AG04450 (cell line): Measurements from ENCODE around the gene PSAT1. TPM values are rescaled to one million over a fixed set of nuclear protein-coding genes. Genes with fewer than 3 reads are reported as not detected.

Experiments used
- CTCF ChIA-PET: fragments of 300-600, 350-600 bp; formaldehyde crosslinking; extraction: SDS; loops from one replicate; lab custom pipeline; 2022; ENCODE audit warnings: antibody characterized with exemption, inconsistent platforms; lab: Charles Lee
- POLR2A ChIA-PET: fragments of 350-600 bp; formaldehyde crosslinking; extraction: SDS; loops from one replicate; lab custom pipeline; 2021; ENCODE audit warnings: antibody characterized with exemption, inconsistent platforms; lab: Yijun Ruan, JAX
- DNase-seq: peaks from one replicate; pipeline ENCODE4 v3.0.0-alpha.2; 2011; ENCODE audit warnings: low read depth, low spot score
- H3K27ac ChIP-seq: one replicate; pipeline ENCODE4 v1.5.1; 2012; ENCODE audit warnings: low read depth, low read length, control low read depth
- H3K27me3 ChIP-seq: one replicate; pipeline ENCODE4 v1.6.0; 2012; ENCODE audit warnings: low read length; ENCODE audit not compliant: control insufficient read depth, insufficient read depth
- H3K4me3 ChIP-seq: 2 replicates; pipeline ENCODE4 v1.5.1; 2011; ENCODE audit warnings: mild to moderate bottlenecking, low read depth, low read length, control low read depth
- H3K9me3 ChIP-seq: 2 replicates; pipeline ENCODE4 v1.5.1; 2012; ENCODE audit warnings: low read length; ENCODE audit not compliant: control insufficient read depth, insufficient read depth
- polyA plus RNA-seq: library from polyadenylated mRNA; depleted of rRNA; stranded (reverse); fragments of >200 nt; gene quantifications from 2 replicates; pipeline ENCODE4 v1.2.3, GENCODE V29; 2011
- TF ChIP-seq, protein P1 (sequence below): IDR thresholded peaks from 2 replicates; pipeline ENCODE4 v1.5.1; 2011; ENCODE audit warnings: low read depth, low read length, control low read depth, inconsistent platforms

Gene PSAT1
- polyA plus RNA-seq, 1 experiment: 271 TPM

DNA sequence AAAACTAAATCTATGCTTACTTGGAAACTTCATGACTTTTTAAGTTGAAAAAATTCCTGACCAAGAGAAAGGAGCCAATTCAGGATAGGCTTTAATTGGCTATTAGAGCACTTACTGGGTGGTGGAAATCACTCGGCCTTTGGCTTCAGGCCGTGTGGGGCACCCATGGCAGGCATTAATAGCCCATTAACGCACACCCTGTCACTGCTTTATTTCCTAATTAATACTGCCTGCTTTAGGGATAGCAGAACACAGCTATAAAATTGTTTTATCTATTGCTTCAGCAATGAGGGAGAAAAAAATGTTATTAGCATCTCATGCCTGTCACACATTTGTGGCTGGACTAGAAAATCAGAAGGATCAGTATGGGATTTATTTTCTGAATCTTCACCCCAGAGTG is 58.1 kb downstream of the PSAT1 start:
- H3K9me3 ChIP-seq: no peaks in the 10 kb centered on the region; the same call in 1 of the 2 replicates
- POLR2A ChIA-PET: no interaction called here
- no peak for DNase-seq
- TF ChIP-seq, protein P1, sequence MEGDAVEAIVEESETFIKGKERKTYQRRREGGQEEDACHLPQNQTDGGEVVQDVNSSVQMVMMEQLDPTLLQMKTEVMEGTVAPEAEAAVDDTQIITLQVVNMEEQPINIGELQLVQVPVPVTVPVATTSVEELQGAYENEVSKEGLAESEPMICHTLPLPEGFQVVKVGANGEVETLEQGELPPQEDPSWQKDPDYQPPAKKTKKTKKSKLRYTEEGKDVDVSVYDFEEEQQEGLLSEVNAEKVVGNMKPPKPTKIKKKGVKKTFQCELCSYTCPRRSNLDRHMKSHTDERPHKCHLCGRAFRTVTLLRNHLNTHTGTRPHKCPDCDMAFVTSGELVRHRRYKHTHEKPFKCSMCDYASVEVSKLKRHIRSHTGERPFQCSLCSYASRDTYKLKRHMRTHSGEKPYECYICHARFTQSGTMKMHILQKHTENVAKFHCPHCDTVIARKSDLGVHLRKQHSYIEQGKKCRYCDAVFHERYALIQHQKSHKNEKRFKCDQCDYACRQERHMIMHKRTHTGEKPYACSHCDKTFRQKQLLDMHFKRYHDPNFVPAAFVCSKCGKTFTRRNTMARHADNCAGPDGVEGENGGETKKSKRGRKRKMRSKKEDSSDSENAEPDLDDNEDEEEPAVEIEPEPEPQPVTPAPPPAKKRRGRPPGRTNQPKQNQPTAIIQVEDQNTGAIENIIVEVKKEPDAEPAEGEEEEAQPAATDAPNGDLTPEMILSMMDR: no peak
- CTCF ChIA-PET: interaction anchor here (0.8 kb wide), 1 partner anchor 15 kb away, joined by 4 read pairs; no protein-coding TSS in a partner anchor
- no peaks in the 10 kb centered on the region for H3K27me3 ChIP-seq
- H3K27ac ChIP-seq: no peak overlapping the region
- H3K4me3 ChIP-seq: no peak overlapping the region

DNA sequence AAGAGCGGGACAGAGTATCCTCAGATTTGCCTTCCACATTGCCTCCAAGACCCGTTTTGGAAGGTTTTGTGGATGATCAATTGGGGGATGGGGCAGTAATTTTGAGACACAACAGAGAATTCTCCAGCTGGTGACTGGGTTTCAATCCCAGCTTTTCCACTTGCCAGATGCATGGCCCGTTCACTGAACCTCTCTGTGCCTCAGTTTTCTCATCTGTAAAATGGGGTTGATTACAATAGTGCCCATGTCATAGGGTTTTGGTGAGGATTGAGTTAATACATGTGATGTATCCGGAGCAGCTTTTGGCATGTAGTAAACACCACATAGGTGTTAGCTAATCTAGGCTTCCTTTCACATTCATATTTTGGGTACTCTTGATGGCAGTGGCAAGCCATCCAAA is 59.7 kb downstream of the PSAT1 start:
- no peaks in the 10 kb centered on the region for H3K27me3 ChIP-seq
- no peak for DNase-seq
- ChIA-PET CTCF (interaction anchor here (1.4 kb wide), 1 partner anchor 9 kb away, joined by 4 read pairs; no protein-coding TSS in a partner anchor), POLR2A (no interaction called here)
- TF ChIP-seq, protein P1: no peak
- no peaks in the 10 kb centered on the region; the same call in 1 of the 2 replicates for H3K9me3 ChIP-seq
- no peak overlapping the region for H3K4me3 ChIP-seq
- H3K27ac ChIP-seq: no peak overlapping the region

DNA sequence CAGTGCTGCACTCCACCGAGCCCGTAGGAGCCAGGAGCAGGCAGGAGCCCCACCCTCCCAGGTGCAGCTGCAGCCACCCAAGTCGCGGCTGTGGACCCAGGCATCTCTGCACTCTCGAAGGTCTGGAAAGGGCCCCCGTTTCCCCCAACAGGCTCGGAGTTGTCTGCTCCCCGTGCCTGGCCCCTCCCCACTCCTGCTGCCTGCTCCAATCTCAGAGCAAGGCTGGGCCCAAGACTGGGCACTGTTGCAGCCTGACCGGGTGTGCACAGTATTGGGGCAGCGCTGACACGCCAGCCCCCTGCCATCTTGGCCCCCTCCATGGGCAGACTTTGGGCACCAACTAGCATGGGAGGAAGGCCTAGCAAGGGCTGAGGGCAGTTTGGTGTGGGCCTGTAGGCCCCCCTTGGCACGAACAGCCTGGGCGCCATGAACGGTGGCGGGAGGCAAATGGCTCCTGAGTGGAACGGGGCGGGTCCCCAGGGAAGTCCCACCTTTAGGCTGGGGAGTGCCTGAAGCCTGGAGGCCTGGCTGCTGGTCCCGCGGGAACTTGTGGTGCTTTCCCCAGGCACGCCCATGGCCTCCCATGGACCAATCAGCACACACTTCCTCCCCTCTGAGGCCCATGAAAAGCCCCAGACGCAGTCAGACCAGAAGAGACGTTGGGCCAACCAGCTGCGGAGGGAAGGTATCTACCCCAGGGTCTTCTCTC is 60.4 kb downstream of the PSAT1 start:
- DNase-seq: no peak
- TF ChIP-seq, protein P1: no peak
- Histone ChIP-seq H3K9me3 (no peaks in the 10 kb centered on the region; the same call in 1 of the 2 replicates), H3K27me3 (no peaks in the 10 kb centered on the region), H3K4me3 (no peak overlapping the region), H3K27ac (no peak overlapping the region)
- ChIA-PET CTCF (interaction anchor here (1.0 to 2.4 kb wide), 3 partner anchors 8 to 14 kb away, joined by 4 to 10 read pairs (median 4); no protein-coding TSS in a partner anchor), POLR2A (no interaction called here)

DNA sequence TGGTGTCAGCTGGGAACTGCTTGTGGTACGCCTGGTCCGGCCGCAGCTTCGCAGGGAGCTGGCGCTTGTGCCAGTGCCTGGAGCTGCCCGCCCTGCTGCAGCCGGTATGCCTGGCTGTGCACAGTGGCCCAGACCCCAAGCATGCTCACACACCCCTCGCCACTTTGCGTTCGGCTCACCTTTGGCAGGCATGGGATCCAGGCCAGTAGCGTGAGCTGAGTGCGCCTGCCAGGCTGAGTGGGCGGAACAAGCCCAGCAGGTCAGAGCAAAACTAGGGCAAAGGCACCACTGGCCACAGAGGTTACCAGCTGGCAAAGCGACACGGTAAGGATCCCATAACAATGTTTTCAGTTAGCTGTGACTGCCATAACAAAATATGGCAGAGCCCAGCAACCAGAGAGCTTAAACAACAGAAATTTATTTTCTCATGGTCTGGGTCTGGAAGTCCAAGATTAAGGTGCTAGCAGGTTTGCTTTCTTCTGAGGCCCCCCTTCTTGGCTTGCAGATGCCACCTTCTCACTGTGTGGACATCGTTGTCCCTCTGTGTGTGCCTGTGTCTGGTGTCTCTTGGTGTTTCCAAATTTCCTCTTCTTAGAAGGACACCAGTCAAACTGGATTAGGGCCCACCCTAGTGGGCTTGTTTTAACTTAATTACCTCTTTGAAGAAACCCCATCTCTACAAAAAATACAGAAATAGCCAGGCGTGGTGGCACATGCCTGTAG is 61.6 kb downstream of the PSAT1 start:
- Histone ChIP-seq H3K27ac (no peak overlapping the region), H3K9me3 (no peaks in the 10 kb centered on the region; the same call in 1 of the 2 replicates), H3K4me3 (no peak overlapping the region), H3K27me3 (no peaks in the 10 kb centered on the region)
- TF ChIP-seq, protein P1: no peak
- ChIA-PET CTCF (interaction anchor here (1.0 to 2.4 kb wide), 2 partner anchors 11 to 13 kb away, joined by 4 to 10 read pairs; no protein-coding TSS in a partner anchor), POLR2A (no interaction called here)
- DNase-seq: no peak
